ENCODE data around the gene SMOC1. TPM values are rescaled to one million over a fixed set of nuclear protein-coding genes. Genes with fewer than 3 reads are reported as not detected.

The SMOC1 gene
- total and polyA plus RNA-seq, 7 donors, result 3.2 to 10.6 (median 6.2) TPM

GRCh38 chr14:69876221-69876847 is 2.9 kb upstream of the SMOC1 start:
- ATAC-seq (no peak), DNase-seq (no peak)
- Histone ChIP-seq H3K36me3 (ENCODE audit: insufficient read depth in 1 of 2, low read depth in 1 of 2) (no peaks in the 10 kb centered on the region), H3K4me1 (peaks cover 12% of the 10 kb centered on the region), H3K27me3 (ENCODE audit: insufficient read depth in 3 of 3, low read length in 2 of 3) (no peaks in the 10 kb centered on the region), H3K9me3 (no peaks in the 10 kb centered on the region), H3K27ac (no peak overlapping the region), H3K4me3 (no peak overlapping the region)
- no peak for TF ChIP-seq CTCF (IDR thresholded peaks at IDR 0.05)
- intact Hi-C loops (cut with DNase I), result loop anchor here (2.0 to 5.0 kb wide), 3 partner anchors 24 to 151 kb away; no protein-coding TSS in a partner anchor
- 45 to 47% (median 45%) methylated on average over 2 of the region's 2 CpGs for WGBS, 3 donors

GRCh38 chr14:69876848-69877306 is 2.3 kb upstream of the SMOC1 start:
- Histone ChIP-seq H3K27me3 (ENCODE audit: insufficient read depth in 3 of 3, low read length in 2 of 3) (no peaks in the 10 kb centered on the region), H3K9me3 (no peaks in the 10 kb centered on the region), H3K4me3 (no peak overlapping the region), H3K27ac (no peak overlapping the region), H3K4me1 (peaks cover 15% of the 10 kb centered on the region), H3K36me3 (ENCODE audit: insufficient read depth in 1 of 2, low read depth in 1 of 2) (no peaks in the 10 kb centered on the region)
- 24 to 39% (median 31%) methylated on average over 3 of the region's 3 CpGs for WGBS, 3 donors
- TF ChIP-seq CTCF (IDR thresholded peaks at IDR 0.05), result no peak
- DNase-seq, result no peak
- no peak for ATAC-seq
- intact Hi-C loops (cut with DNase I), result loop anchor here (2.0 to 5.0 kb wide), 3 partner anchors 24 to 150 kb away; no protein-coding TSS in a partner anchor

- H3K36me3 ChIP-seq (ENCODE audit: insufficient read depth in 1 of 2, low read depth in 1 of 2), result no peaks in the 10 kb centered on the region
- ATAC-seq (peak in 3 of 4 donors; percentile 39 to 44 (median 43)), DNase-seq (no peak)
- no peaks in the 10 kb centered on the region for H3K27me3 ChIP-seq (ENCODE audit: insufficient read depth in 3 of 3, low read length in 2 of 3)
- peaks cover 20% of the 10 kb centered on the region for H3K4me1 ChIP-seq
- peak; percentile 55 for TF ChIP-seq CTCF (IDR thresholded peaks at IDR 0.05)
- intact Hi-C loops (cut with DNase I), result loop anchor here (2.0 to 5.0 kb wide), 3 partner anchors 25 to 150 kb away; no protein-coding TSS in a partner anchor
- no peaks in the 10 kb centered on the region for H3K9me3 ChIP-seq
- 36 to 48% (median 43%) methylated on average over 2 of the region's 2 CpGs for WGBS, 3 donors
- H3K27ac ChIP-seq, result no peak overlapping the region
- H3K4me3 ChIP-seq, result no peak overlapping the region
Measured at GRCh38 chr14:69877492-69877891, 1.7 kb upstream of the SMOC1 start.

GRCh38 chr14:69878251-69878650 is 965 bp upstream of the SMOC1 start:
- DNase-seq (no peak), ATAC-seq (no peak)
- H3K9me3 ChIP-seq, result no peaks in the 10 kb centered on the region
- no peak for TF ChIP-seq CTCF (IDR thresholded peaks at IDR 0.05)
- H3K27ac ChIP-seq, result no peak overlapping the region
- WGBS, 3 donors, result 85 to 89% (median 87%) methylated on average over 9 of the region's 9 CpGs
- no peaks in the 10 kb centered on the region for H3K27me3 ChIP-seq (ENCODE audit: insufficient read depth in 3 of 3, low read length in 2 of 3)
- intact Hi-C loops (cut with DNase I), result loop anchor here (5.0 kb wide), 2 partner anchors 134 to 149 kb away; no protein-coding TSS in a partner anchor
- no peaks in the 10 kb centered on the region for H3K36me3 ChIP-seq (ENCODE audit: insufficient read depth in 1 of 2, low read depth in 1 of 2)
- H3K4me1 ChIP-seq, result peaks cover 23% of the 10 kb centered on the region
- H3K4me3 ChIP-seq, result no peak overlapping the region

All from psoas muscle (tissue), 8 donors.